ENCODE measurements around the gene RHEBL1. TPM values are rescaled to one million over a fixed set of nuclear protein-coding genes. Genes with fewer than 3 reads are reported as not detected.

RHEBL1 gene
- total RNA-seq, 1 donor from 2014 or later: 5.3 TPM

DNA sequence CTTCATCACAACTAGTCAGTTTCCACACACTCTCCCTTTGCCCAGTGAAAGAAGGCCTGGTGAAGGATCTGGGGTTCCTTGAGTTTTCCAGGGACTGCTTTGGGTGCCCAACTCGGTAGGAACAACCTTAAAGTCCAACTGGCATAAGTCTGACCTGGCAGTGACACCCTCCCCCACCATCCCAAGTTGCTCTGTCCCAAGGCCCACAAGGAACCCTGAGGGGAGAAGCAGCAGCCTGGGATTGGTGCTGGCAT, 10.8 kb downstream of the RHEBL1 start:
- Histone ChIP-seq H2AFZ (replicated peaks) (no peak overlapping the region), H3F3A (ENCODE audit: low read depth) (peaks cover 5% of the 10 kb centered on the region), H4K20me1 (ENCODE audit: low read depth) (peaks cover 59% of the 10 kb centered on the region), H3K36me3 (no peaks in the 10 kb centered on the region), H3K79me2 (ENCODE audit: low read depth) (peaks cover 65% of the 10 kb centered on the region), H3K4me1 (peaks cover 30% of the 10 kb centered on the region), H3K4me3 (peak overlapping the region; percentile 95), H3K27ac (no peak overlapping the region), H3K27me3 (no peaks in the 10 kb centered on the region), H3K4me2 (peak overlapping the region; percentile 94), H3K9me3 (ENCODE audit: low read depth) (no peaks in the 10 kb centered on the region), H3K9ac (peak overlapping the region; percentile 96)
- no peak for DNase-seq (ENCODE audit: low spot score)
- Mint-ChIP-seq H3K4me3 (peak overlapping the region; percentile 98), H3K9me3 (no peaks in the 10 kb centered on the region), H3K27me3 (ENCODE audit: insufficient read depth, low read depth) (peaks cover 8% of the 10 kb centered on the region), H3K4me1 (peaks cover 49% of the 10 kb centered on the region), H3K36me3 (peaks cover 10% of the 10 kb centered on the region), H3K27ac (peak overlapping the region; percentile 97)
- TF ChIP-seq EZH2phosphoT487 (IDR thresholded peaks at IDR 0.05) (no peak), EZH2 (IDR thresholded peaks at IDR 0.05) (no peak)
- TF ChIP-seq, protein P1, sequence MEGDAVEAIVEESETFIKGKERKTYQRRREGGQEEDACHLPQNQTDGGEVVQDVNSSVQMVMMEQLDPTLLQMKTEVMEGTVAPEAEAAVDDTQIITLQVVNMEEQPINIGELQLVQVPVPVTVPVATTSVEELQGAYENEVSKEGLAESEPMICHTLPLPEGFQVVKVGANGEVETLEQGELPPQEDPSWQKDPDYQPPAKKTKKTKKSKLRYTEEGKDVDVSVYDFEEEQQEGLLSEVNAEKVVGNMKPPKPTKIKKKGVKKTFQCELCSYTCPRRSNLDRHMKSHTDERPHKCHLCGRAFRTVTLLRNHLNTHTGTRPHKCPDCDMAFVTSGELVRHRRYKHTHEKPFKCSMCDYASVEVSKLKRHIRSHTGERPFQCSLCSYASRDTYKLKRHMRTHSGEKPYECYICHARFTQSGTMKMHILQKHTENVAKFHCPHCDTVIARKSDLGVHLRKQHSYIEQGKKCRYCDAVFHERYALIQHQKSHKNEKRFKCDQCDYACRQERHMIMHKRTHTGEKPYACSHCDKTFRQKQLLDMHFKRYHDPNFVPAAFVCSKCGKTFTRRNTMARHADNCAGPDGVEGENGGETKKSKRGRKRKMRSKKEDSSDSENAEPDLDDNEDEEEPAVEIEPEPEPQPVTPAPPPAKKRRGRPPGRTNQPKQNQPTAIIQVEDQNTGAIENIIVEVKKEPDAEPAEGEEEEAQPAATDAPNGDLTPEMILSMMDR (IDR thresholded peaks at IDR 0.05): no peak

DNA sequence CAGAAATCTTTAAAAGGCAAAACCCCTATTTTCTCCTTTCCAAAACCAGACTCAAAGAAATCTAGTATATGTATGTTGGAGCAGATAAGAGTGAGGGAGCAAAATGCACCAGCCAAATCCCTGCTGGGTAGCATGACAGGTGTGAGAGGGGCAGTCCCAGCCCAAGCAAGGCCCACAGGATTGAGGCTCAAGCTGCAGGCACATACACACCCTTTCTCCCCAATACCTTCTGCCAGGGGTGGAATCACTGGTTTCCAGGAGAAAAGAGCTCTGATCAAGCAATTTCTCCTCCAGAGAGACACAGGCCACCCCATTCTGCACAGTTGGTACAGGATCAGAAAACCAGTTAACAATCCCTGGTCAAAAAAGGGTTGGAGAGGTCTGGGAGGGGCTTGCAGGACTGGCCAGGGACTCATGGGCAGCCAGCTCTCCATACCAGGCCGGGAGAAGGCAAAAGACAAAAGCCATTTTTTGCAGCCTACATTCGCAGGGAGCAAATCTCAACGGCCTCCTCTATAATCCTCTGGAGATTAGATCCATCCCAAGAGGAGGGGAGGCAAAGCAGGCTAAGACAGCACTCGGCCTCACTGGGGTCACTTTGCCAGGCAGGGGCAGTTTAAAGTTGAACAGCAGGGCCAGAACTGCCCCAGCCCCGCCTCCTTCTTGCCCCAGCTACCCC, 11.3 kb downstream of the RHEBL1 start:
- Mint-ChIP-seq H3K27me3 (ENCODE audit: insufficient read depth, low read depth) (peaks cover 8% of the 10 kb centered on the region), H3K36me3 (peaks cover 13% of the 10 kb centered on the region), H3K9me3 (no peaks in the 10 kb centered on the region), H3K4me3 (peak overlapping the region; percentile 98), H3K4me1 (peaks cover 49% of the 10 kb centered on the region), H3K27ac (peak overlapping the region; percentile 97)
- Histone ChIP-seq H3F3A (ENCODE audit: low read depth) (peaks cover 5% of the 10 kb centered on the region), H4K20me1 (ENCODE audit: low read depth) (peaks cover 63% of the 10 kb centered on the region), H3K9me3 (ENCODE audit: low read depth) (no peaks in the 10 kb centered on the region), H3K79me2 (ENCODE audit: low read depth) (peaks cover 65% of the 10 kb centered on the region), H3K4me3 (peak overlapping the region; percentile 95), H2AFZ (replicated peaks) (no peak overlapping the region), H3K9ac (peak overlapping the region; percentile 96), H3K36me3 (no peaks in the 10 kb centered on the region), H3K4me1 (peaks cover 30% of the 10 kb centered on the region), H3K27ac (no peak overlapping the region), H3K27me3 (no peaks in the 10 kb centered on the region), H3K4me2 (peak overlapping the region; percentile 94)
- peak; percentile 60 for DNase-seq (ENCODE audit: low spot score)
- TF ChIP-seq, protein P1 (IDR thresholded peaks at IDR 0.05): no peak
- TF ChIP-seq EZH2 (IDR thresholded peaks at IDR 0.05) (no peak), EZH2phosphoT487 (IDR thresholded peaks at IDR 0.05) (no peak)

DNA sequence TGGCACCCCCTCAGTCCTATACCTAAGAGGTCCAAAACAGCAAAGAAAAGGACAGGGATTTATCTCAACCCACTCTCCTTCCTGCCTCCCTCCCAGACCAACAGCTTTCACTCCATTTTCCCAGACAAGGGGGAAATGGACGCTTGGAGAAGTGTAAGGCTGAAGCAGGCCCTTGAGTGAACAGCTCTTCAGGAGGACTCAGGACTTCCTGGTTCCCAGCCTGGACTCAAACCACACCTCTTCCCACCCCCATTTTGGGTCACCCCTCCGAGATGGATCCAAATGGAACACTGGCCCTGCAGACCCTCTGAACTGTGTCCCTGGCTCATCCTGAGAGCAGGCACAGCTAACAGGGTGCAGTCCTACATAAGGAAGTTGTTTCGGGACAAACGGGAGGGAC, 11.9 kb downstream of the RHEBL1 start:
- H3K4me3 ChIP-seq: peak overlapping the region; percentile 95
- Mint-ChIP-seq H3K4me3 (peak overlapping the region; percentile 98), H3K9me3 (no peaks in the 10 kb centered on the region), H3K27ac (peak overlapping the region; percentile 72), H3K36me3 (peaks cover 19% of the 10 kb centered on the region), H3K4me1 (peaks cover 49% of the 10 kb centered on the region), H3K27me3 (ENCODE audit: insufficient read depth, low read depth) (peaks cover 8% of the 10 kb centered on the region)
- peaks cover 63% of the 10 kb centered on the region for H4K20me1 ChIP-seq (ENCODE audit: low read depth)
- peak; percentile 15 for DNase-seq (ENCODE audit: low spot score)
- H3K4me2 ChIP-seq: peak overlapping the region; percentile 94
- peak overlapping the region; percentile 96 for H3K9ac ChIP-seq
- H3K36me3 ChIP-seq: no peaks in the 10 kb centered on the region
- H3K79me2 ChIP-seq (ENCODE audit: low read depth): peaks cover 65% of the 10 kb centered on the region
- TF ChIP-seq EZH2phosphoT487 (IDR thresholded peaks at IDR 0.05): no peak
- H3K9me3 ChIP-seq (ENCODE audit: low read depth): no peaks in the 10 kb centered on the region
- H3K4me1 ChIP-seq: peaks cover 30% of the 10 kb centered on the region
- H3K27ac ChIP-seq: no peak overlapping the region
- H3K27me3 ChIP-seq: no peaks in the 10 kb centered on the region
- H3F3A ChIP-seq (ENCODE audit: low read depth): peaks cover 5% of the 10 kb centered on the region
- H2AFZ ChIP-seq (replicated peaks): no peak overlapping the region

DNA sequence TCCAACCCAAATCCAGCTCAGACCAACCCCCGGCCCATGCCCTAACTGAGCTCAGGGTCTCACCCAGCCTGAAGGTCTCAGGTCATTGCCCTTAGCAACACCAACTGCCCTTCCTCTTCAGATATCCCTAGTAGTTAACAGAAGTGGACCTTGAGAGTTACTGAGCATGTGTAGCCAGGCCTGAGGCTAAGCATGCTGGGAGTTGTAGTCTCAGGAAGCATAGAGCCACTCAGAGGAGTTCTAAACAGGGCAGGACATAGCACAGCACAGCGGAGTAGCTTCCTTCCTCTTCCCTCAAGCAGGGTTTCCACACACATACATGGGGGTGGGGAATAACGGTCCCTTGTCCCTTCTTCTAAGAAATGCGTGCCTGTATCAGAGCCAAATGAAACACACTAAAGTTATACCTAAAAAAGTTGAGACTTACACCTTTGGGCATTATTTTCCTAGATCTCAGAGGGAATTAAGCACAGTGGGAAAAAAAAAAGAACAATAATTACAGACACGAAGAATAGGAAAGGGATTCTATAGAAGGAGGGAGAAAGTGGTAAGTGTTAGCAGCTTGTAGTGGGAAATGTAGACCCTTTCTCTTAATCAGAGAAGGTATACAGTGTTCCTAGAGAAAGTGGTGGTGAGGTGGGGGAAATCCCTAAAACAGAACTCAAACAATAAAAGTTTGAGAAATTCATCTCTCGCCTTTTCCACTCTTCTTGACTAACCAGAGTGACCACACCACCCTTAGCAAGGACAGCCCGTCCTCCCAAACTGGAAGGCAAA, 13.6 kb downstream of the RHEBL1 start:
- H3K27ac ChIP-seq: no peak overlapping the region
- H2AFZ ChIP-seq (replicated peaks): no peak overlapping the region
- H3K4me1 ChIP-seq: peaks cover 25% of the 10 kb centered on the region
- no peaks in the 10 kb centered on the region for H3K9me3 ChIP-seq (ENCODE audit: low read depth)
- peaks cover 4% of the 10 kb centered on the region for H3F3A ChIP-seq (ENCODE audit: low read depth)
- Mint-ChIP-seq H3K36me3 (peaks cover 31% of the 10 kb centered on the region), H3K27ac (peak overlapping the region; percentile 5), H3K27me3 (ENCODE audit: insufficient read depth, low read depth) (peaks cover 10% of the 10 kb centered on the region), H3K9me3 (no peaks in the 10 kb centered on the region), H3K4me3 (peak overlapping the region; percentile 98), H3K4me1 (peaks cover 45% of the 10 kb centered on the region)
- H4K20me1 ChIP-seq (ENCODE audit: low read depth): peaks cover 71% of the 10 kb centered on the region
- H3K4me2 ChIP-seq: peak overlapping the region; percentile 94
- TF ChIP-seq EZH2phosphoT487 (IDR thresholded peaks at IDR 0.05) (no peak), EZH2 (IDR thresholded peaks at IDR 0.05) (no peak)
- TF ChIP-seq, protein P1 (IDR thresholded peaks at IDR 0.05): no peak
- H3K79me2 ChIP-seq (ENCODE audit: low read depth): peaks cover 65% of the 10 kb centered on the region
- H3K27me3 ChIP-seq: no peaks in the 10 kb centered on the region
- peak overlapping the region; percentile 95 for H3K4me3 ChIP-seq
- no peak overlapping the region for H3K9ac ChIP-seq
- no peaks in the 10 kb centered on the region for H3K36me3 ChIP-seq
- peak; percentile 68 for DNase-seq (ENCODE audit: low spot score)
